ENCODE results near the gene SBF1.

Gene SBF1

DNA sequence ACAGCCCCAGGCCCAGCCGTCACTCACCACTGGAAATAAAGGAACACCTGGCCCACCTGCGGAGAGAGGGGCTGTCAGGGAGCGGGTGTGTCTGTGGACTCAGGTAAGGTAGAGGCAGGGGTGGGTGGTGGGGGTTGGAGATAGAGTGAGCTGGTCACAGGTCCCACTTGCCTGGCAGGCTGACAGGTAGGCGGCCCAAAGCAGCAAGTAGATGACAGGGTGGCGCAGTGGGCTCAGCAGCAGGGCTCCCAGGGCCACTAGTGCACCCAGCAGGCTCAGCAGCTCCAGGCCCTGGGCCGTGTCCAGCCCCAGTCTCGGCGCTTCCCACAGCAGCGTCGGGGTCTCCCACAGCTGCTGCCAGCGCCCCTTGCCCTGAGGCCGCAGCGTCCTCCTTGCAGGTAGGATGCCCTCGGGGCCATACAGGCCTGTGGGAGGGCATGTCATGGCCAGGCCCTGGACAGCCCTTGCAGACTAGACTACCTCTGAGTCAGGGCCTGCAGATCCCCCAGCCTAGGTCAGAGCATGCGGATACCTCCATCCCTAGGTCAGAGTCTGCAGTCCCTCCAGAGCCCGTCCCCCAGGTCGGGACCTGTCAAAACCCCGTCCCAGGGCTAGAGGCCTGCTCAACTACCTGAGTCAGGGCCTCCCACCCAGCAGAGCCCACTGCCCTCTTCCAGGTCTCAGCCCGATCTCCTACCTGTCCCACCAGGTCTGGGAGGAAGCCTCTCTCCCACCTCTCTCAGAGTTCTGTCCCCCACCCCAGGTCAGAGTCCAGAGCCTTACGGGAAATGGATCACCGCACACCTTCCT, 32.0 kb upstream of the SBF1 start:
- DNase-seq, result no peak

DNA sequence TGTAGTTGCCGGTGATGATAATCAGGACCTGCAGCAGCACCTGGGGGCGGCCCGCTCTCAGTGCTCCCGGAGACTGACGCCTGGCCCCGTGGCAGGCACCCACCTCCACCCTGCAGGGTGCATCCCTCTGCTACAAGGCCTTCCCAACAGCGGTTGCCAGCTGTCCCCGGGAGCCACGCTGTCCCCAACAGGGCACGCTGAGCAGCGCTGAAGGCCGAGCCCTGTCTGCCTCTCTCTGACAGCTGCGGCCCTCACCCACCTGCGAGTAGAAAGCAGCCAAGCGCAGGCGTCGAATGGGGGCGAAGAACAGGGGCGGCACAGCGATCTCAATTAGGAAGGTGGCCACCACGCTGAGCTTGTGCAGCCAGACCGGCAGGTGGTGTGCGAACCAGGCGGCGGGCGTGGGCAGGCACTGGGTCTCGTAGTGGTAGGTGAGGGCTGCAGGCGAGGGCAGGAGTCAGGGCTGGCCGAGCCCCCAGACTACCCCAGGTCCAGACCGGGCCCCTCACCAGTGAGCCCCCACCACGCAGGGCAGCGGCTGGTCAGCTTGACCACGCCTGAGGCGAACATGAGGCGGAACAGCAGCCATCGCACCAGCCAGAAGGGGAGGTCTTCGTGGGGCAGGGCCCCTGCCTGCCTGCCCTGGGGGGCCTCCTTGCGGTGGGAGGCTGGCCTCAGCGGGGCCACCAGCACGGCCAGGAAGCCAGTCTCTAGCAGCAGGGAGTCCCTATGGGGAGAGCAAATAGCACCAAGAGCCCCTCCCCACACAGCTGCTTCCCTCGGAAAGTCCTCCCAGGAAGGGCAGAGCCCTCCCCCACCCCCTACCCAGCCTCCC, 31.2 kb upstream of the SBF1 start:
- DNase-seq, result no peak

DNA sequence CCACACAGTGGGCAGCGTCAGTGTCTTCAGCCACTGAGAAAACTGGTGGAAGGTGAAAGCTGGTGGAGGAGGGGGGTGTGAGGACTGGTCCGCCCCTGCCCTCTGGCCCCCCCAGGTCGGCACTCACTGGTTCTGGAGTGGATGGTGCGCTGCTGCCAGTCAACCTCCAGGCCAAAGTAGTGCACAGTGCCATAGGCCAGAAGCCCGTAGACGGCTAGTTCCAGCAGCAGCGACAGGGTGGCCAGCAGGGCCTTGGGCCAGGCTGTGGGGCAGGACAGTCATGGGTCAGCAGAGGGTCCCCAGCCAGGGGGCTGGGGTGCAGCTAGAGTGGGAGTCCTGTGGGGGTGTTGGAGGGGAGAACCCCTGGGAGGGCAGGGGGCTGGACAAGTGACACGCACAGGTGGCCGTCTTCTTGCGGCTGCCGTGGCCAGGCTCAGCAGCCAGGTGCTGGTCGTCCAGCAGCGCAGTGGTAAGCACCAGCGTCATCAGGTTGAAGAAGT, 30.5 kb upstream of the SBF1 start:
- no peak for DNase-seq

DNA sequence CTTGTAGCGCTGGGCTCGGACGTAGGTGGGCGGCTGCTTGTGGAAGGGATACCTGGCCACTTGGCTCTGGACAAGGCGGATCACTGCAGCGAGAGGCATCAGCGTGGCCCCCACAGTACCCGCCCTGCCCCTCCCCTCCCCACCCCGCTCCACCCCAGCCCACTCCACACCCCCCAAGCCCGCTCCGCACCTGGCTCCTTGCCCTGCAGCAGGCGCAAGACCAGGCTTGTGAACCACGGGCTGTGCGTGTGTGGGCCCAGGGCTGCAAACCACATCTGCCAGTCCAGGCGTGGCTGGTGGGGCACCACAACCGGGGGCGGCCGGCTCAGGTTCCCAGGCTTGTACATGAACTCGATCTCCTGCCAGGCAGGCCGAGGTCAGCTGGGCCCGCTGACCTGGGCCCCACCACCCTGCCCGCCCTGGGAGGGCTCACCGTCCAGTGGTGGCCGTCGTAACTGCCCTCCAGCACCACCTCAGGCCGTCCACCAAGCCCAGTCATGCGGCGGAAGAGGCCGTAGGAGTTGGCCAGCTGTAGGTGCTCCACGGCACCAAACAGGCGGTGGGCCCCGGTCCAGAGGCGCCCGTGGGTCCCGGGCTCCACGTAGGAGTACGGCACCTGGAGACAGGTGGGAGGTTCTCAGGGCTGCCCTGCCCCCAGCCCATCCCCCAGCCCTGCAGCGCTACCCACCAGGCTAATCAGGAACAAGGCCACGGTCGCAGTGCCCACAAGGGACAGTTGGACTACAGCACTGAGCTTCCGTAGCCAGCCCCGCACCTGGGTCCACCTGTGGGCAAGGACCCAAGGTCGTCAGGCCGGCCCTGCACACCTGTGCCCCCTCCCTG, 29.8 kb upstream of the SBF1 start:
- DNase-seq, result no peak

DNA sequence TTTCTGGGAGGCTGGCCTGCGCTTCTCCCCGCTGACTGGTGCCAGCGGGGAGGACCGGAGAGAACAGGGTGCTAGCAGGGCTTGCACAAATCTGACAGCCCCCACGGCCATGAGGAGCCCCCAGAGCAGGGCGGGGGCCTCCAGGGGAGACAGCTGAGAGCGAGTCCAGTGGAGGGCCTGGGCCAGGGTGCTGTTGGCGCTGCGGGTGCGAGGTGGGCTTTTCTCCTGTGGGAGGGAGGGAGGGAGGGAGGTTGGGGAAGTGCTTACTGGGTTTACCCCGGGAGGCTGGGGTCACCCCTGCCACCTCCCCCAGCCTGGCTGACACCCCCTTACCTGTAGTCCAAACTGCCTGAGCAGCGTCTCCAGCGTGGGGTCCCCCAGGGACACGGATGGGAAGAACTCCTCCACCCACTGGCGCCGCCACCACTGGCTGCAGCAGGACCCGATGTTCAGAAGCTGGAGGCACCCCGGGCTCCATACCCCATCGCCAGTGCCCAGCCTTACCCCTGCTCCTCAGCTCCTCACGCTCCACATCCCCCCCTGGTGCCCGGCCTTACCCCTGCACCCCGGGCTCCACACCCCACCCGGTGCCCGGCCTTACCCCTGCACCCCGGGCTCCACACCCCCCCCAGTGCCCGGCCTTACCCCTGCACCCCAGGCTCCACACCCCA, 28.8 kb upstream of the SBF1 start:
- DNase-seq, result no peak

DNA sequence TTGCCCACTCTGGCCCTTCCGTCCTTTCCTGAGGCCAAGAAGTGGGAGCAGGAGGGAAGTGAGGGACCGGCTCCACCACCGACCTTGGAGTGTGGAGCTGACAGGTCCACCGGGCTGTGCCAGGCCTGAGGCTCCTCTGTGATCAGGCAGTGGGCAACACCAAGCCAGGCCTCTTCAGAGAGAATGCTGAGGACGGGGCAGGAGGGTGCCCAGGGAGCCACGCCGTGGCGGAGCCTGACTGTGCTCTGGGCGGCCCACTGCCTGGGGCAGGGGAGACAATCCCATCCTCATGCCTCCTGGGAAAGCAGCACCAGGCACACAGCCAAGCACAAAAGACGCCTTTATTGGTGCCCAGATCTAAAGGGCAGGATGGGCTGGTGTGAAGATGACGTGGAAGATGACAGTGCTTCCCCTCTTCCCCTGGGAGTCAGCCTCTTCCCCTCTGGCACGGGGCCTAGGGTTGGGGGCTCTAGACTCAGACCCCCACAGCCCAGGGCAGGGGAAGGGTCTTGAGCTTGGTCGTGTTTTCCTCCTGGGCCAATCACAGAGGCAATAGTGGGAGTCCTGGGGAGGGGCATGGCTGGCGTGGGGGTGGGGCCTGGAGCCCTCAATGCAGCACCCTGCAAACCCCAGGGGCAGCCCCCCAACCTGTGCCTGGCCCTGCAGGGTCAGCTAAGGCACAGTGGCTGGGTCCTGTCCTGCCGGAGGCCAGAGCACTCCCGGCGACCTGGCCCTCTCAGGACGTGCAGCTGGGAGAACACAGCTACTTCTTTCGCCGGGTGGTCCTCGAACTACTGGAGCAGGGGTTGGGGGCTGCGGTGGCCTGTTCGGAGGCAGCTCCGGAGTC, 28.0 kb upstream of the SBF1 start:
- no peak for DNase-seq

DNA sequence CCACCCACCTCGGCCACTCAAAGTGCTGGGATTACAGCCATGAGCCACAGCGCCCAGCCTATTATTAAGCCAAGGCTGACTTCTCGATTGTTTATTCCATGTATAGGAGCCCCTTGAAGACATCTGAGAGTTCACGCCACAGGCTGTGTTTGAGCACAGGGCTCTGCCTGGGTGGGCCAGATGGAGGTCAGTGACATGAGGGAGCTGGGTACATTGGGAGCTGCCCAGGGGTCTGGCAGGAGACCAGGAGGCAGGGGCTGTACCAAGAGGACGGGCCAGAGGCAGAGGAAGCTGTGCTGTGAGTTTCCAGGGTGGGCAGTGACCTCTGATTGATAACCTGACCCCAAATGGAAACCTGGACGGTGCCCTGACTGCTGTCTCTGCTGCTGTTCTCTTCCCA, 27.3 kb upstream of the SBF1 start:
- DNase-seq, result no peak

DNA sequence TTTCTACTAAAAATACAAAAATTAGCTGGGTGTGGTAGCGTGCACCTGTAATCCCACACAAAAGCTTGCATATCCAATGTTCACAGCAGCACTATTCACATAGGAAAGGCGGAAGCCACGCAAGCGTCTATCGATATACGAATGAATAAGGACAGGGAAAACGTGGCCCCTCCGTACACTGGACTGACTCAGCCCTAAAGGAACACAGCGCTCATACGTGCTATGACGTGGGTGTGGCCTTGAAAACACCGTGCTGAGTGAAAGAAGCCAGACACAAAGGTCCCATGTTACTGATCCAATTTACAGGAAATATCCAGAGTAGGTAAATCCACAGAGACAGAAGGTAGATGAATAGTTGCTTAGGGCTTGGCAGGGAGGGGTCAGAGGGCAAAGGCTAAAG, 25.6 kb upstream of the SBF1 start:
- no peak for DNase-seq

DNA sequence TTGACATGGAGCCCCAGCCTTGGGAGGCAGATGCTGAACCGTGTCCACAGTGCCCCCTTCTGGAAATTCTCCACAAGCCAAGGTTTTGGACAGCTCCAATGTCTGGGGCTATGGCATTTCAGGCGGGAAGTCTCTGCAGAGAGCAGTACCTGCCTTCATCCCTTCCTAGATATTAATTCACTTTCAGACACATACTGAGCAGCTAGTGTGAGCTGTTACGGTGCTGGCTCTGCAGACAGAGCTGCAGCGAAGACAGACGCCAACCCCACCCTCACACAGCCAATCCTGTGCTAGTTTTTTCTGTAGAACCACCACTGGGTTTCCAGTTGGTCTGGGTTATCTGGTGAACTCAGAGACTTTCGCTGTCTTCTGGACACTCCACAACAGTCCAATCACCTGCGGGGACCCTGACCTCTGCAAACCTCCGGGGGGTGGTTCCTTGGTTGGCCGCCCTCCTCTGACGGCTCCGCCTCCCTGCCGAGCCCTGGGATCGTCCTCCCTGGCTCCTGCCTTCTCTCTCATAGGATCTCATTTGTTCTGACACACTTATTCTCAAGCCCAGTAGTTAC, 23.6 kb upstream of the SBF1 start:
- DNase-seq, result peak; percentile 45 to 89

DNA sequence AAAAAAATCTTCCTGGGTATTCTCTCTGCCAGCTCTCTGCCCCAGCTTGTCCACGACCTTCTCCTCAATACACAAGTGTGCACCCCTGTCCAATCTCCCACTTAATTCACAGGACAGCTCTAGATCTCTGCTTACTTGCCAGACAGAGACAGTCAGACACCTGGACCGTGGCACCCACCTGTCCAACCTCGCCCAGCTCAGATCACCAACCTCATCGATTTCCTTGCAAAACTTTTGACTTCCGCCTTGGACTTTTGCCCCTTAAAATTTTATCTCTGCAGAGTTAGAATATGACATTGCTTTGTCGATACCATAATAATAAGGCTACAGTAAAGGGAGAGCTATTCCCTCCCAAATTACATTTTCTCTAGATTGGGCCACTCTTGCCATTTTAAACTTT, 22.3 kb upstream of the SBF1 start:
- DNase-seq, result no peak

DNA sequence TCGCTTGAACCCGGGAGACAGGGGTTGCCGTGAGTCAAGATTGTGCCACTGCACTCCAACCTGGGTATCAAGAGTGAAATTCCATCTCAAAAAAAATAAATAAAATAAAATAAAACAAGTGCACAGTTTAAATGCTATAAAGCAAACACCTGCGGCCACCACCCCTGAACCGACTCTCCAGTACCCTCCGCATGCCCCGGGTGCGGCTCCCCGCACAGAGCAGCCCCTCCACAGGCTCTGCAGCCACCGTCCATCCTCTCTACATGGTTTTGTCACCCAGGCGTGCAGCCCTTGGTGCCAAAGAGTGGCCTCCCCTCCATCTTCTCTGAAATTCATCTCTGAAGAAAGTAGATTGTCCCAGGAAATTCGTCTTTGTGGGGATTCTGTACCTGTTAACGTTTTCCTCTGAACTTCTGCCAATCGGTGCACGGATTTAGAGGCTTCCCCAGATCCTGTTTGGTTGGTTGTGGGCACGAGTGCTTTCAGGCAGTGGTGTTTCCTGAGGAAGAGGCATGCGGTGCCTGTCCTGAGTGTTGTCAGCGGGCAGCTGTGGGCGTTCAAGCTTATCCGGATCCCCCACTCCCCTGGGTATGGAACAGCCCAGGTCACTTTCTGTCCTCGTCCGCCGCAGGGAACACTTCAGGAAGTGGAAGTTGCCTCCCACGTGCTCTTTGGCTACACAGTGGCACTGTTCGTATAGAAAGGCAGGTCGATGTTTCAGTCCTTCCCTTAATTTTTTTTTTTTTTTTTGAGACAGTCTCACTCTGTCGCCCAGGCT, 15.9 kb upstream of the SBF1 start:
- DNase-seq, result peak; percentile 51 to 78

DNA sequence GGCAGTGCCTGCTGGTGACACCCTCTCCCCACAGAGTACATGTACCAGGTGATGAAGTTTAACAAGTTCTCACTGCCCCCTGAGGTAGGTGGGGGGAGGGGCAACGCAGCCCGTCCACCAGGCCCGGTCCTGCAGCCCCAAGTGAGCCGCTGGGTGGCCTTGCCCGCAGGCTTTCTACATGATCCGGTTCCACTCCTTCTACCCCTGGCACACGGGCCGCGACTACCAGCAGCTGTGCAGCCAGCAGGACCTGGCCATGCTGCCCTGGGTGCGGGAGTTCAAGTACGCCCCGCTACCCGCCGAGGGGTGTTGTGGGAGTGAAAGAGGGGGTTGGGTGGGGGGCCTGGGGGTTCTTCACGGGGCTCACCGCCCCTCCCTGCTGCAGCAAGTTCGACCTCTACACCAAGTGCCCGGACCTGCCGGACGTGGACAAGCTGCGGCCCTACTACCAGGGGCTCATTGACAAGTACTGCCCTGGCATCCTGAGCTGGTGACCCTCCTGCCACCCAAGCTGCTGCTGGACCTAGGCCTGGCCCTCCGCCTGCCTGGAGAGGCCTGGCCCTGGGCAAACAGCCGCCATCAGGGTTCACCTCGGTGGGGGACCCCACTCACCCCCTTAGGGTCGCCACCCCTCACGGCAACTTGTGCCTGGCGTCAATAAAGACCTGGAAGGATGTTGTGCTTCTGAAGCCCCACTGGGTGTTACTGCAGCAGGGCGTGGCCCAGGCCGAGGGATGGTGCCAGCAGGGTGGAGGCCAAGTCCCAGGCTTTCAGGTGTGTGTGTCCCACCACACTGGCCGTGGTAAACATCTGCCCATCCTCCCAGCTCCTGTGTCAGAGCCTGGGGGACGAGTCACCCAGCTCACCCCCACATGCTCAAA, 14.8 kb upstream of the SBF1 start:
- no peak for DNase-seq

DNA sequence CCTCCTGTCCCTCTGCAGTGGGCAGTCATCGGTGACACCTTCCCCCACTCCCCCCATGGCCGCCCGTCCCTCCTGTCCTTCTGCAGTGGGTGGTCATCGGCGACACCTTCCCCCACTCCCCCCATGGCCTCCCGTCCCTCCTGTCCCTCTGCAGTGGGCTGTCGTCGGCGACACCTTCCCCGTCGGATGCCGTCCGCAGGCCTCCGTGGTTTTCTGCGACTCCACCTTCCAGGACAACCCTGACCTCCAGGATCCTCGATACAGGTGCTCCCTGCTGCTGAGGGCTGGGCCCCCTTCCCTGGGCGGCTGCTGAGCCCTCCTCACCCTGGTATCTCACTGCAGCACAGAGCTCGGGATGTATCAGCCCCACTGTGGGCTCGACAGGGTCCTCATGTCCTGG, 14.1 kb upstream of the SBF1 start:
- no peak for DNase-seq

DNA sequence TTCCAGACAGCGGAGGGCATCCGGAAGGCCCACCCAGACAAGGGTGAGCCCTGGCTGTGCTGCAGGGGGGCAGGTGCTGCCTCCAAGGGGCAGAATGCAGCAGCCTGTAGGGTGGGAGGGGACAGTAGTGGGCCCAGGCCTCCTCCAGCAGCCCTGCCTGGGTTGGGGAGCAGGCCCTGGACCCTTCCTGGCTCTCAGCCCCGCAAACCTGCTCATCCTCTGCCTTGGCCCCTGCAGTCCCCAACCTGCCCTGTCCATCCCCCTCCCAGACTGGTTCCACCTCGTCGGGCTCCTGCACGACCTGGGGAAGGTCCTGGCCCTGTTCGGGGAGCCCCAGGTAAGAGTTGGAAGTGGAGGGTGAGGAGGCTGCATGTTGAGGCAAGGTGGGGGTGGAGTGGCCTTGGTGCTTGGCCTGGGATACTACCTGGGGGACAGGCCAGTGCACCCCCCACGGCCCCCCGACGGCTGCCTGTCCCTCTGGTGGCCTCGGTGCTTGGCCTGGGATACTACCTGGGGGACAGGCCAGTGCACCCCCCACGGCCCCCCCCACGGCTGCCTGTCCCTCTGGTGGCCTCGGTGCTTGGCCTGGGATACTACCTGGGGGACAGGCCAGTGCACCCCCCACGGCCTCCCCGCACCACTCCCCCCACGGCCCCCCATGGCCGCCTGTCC, 13.3 kb upstream of the SBF1 start:
- no peak for DNase-seq

DNA sequence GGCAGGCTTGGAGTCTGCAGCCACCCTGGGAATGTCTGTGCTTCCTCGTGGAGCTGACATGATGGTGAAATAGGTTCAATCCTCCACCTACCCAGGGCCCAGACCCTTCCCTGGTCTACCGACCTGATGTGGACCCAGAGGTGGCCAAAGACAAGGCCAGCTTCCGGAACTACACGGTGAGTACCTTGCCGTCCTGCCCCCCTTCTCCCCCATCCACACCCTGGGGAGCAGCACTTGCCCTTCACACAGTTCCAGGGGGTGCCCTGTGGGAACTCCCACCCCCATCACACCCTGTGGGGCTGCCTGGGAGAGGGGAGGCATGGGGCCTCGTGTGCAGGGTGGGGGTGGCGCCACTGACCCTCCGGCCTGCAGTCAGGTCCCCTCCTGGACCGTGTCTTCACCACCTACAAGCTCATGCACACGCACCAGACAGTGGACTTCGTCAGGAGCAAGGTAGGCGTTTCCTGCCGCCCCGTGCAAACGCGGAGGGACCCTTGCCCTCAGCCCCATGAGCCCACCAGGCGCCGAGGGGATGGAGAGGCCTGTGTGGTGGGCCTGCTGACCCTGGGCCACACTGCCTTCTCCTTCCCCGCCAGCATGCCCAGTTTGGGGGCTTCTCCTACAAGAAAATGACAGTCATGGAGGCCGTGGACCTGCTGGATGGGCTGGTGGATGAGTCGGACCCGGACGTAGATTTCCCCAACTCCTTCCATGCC, 12.6 kb upstream of the SBF1 start:
- no peak for DNase-seq

DNA sequence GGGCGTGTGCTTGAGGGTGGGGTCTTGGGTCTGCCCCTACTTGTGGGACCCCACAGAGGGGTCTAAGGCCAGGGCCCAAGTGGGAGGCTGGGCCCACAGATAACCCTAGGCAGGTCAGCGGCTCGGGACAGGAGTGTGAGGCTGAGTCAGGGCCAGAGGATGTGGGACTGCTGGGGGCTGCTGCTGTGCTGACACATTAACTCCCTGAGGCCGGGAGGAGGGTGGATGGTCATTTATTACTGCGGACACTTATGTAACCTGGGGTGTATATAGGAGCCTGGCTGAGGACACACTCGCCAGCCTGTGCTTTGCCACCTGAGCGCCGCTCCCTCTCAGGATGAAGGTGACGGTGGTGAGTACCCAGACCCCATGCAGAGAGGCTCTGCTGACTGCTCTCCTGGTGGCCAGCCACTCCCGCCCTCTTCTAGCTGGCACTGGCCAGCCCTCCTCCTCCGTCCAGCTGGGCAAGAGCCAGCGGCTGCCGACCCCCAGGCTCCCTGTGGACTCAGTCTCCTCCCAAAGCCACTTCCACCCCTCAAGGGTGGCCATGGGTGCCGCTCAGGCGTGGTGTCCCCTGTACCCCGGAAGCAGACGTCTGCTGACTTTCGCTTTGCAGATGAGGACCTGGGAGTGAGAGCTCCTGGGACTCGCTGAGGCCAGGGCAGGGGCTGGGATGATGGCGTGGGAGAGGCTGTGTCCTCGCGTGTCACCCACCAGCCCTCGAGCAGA, 11.9 kb upstream of the SBF1 start, which contains the start of gene MIOX:
Gene MIOX (plus strand): TSS at position 299 of the 729 bp plus-strand sequence. CDS start 39 bp downstream, at position 338.
- no peak for DNase-seq
